ENCODE measurements around the gene COL11A2. TPM values are rescaled to one million over a fixed set of nuclear protein-coding genes. Genes with fewer than 3 reads are reported as not detected.

COL11A2 gene
- total RNA-seq, 2 donors from 2014 or later, result 0.52 to 0.89 TPM

DNA sequence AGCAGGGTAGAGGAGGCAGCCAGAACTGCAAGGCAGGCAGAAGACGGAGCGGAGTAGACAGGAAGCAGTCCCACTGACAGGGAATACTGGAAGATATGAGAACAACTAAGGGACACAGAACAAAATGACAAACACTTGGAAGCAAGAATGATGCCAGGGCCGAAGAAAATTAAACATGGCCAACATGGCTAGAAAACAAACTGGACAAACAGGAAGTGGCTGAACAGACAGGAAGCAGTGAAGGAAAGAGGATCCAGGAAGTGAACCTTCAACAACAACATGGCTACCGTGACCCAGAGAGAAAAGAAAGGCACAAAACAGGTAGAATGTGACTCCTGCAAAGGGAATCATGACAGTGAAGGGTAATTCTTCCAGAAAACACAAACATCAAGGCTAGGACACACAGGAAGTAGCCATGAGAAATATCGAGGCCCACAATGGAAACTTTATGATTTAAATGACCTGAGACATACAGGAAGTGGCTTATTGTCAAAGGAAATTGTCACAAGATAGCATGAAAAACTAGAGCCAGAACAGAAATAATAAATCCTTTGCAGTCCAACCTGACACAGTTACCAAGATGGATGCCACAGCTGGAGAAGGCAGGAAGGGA, 9.1 kb downstream of the COL11A2 start:
- no peak for DNase-seq
- H3K27ac Mint-ChIP-seq, result peak overlapping the region; percentile 0

DNA sequence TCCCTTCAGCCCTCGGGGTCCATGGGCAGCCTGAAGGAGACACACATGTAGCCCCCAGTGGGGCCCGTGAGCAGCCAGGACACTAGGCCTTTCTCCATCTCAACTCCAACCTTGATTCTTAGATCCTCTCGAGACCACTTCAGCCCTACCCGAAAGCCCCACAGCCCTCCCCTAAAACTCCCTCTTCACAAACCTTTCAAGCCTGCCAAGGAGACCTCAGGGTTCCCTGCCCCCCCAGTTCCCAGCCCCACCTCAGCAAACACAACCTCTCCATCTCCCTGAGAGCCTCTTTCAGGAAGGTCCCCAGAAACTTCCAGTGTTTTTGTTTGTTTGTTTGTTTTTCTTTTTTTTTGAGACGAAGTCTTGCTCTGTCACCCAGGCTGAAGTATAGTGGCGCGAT, 11.1 kb downstream of the COL11A2 start:
- H3K4me1 Mint-ChIP-seq, result peaks cover 25% of the 10 kb centered on the region
- H3K4me3 Mint-ChIP-seq, result no peak overlapping the region
- ATAC-seq (no peak), DNase-seq (no peak)
- peak overlapping the region; percentile 44 for H3K27ac Mint-ChIP-seq
- peaks cover 4% of the 10 kb centered on the region for H3K36me3 Mint-ChIP-seq (ENCODE audit: low read depth)
- H3K9me3 ChIP-seq (ENCODE audit: control insufficient read depth, low read length, poor library complexity, severe bottlenecking), result no peaks in the 10 kb centered on the region
- H3K27me3 Mint-ChIP-seq, result peaks cover 24% of the 10 kb centered on the region

More for the DNA sequence above, 9.1 kb downstream of the COL11A2 start:
- no peaks in the 10 kb centered on the region for H3K9me3 ChIP-seq (ENCODE audit: control insufficient read depth, low read length, poor library complexity, severe bottlenecking)
- ATAC-seq, result no peak
- Mint-ChIP-seq H3K4me3 (peak overlapping the region; percentile 50), H3K36me3 (ENCODE audit: low read depth) (peaks cover 9% of the 10 kb centered on the region), H3K27me3 (peaks cover 14% of the 10 kb centered on the region), H3K4me1 (peaks cover 26% of the 10 kb centered on the region)

DNA sequence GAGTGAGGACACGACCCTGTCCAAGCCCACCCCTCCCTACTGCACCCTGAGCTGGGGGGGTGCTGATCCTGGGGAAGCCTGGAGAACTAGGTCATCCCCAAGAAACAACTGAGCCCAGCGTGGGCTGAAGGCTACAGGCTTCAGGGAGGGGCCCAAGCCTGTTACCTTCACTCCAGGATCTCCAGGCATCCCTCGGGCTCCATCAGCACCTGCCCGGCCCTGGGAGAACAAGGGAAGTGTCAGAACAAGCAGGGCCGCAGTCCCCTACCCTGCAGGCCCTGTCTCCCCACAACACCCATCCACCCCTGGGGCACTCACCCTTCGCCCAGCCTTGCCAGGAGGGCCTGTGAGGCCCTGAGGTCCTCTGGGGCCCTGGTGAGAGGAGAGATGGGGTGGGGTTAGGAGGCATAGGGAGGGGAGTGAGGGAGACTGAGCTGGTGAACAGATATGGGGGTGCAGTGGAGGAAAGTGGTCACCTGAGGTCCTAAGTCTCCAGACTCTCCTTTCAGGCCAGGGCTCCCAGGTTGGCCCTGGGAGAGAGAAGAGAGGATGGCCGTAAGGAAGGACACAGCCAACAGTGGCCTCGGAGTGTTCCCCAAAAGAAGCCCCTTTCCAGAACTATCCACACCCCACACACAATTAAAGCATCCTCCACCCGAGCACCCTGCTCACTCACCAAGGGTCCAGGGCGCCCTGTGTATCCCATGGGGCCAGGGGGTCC, 13.4 kb downstream of the COL11A2 start:
- no peaks in the 10 kb centered on the region for H3K9me3 ChIP-seq (ENCODE audit: control insufficient read depth, low read length, poor library complexity, severe bottlenecking)
- DNase-seq (no peak), ATAC-seq (no peak)
- Mint-ChIP-seq H3K27ac (no peak overlapping the region), H3K4me1 (peaks cover 18% of the 10 kb centered on the region), H3K4me3 (no peak overlapping the region), H3K27me3 (peaks cover 43% of the 10 kb centered on the region), H3K36me3 (ENCODE audit: low read depth) (peaks cover 4% of the 10 kb centered on the region)

DNA sequence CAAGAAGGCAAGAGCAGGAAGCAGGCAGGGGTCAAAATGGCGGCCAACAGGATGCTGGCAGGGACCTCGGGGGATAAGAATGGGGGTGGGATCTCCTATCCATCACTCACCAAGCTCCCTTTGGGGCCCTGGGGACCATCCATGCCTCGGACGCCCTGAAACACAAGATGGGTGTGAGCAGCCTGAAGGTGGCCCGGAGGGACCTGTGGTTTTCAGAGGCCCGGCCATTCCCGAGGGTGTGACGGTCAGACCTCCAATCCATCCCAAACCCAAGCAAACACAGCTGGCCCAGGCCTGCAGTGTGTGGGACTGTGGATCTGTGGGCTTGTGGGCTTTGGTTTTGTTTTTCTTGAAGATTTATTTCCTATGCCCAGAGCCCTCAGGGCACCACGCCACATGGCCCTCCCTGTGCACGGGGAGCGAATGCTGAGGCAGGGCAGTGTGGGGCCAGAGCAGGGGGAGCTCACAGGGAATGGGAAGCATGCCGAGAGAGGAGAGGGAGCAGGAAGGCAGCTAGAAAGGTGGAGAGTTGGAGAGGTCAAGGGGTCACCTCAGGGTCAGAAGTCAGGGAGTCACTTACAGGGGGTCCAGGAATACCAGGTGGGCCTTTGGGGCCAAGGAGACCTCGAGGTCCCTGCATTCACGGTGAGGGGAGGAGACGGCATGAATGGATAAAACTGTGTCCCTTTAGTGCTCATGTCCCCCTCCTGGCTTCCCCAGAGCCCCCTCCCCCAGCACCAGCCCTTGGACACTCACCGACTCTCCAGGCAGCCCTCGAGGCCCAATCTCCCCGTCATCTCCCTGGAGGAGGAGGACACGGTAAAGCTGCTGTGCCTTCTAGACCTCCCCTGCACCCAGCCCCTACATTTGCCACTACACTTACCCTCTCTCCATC, 14.5 kb downstream of the COL11A2 start:
- no peak for DNase-seq
- no peak for ATAC-seq
- Mint-ChIP-seq H3K27ac (peak overlapping the region; percentile 34), H3K36me3 (ENCODE audit: low read depth) (peaks cover 4% of the 10 kb centered on the region), H3K4me3 (no peak overlapping the region), H3K4me1 (peaks cover 8% of the 10 kb centered on the region), H3K27me3 (peaks cover 45% of the 10 kb centered on the region)
- H3K9me3 ChIP-seq (ENCODE audit: control insufficient read depth, low read length, poor library complexity, severe bottlenecking), result no peaks in the 10 kb centered on the region

DNA sequence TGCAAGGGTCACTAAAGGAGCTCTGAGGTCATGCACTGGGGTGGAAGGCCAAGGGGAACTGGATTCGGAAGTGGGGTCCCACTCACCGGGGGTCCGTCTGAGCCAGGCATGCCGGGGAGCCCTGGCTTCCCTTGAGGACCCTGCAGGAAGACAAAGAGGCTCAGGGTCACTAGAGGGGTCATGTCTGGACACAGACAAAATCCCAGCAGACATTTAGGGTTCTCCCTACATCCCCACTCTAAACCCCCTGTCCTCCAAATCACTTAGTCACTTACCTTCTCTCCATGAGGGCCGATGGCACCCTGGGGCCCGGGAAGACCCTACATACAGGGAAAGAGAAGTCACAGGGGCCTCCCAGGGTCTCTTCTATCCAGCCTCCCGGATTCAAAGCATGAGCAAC, 15.4 kb downstream of the COL11A2 start:
- Mint-ChIP-seq H3K36me3 (ENCODE audit: low read depth) (peaks cover 4% of the 10 kb centered on the region), H3K4me3 (no peak overlapping the region), H3K27me3 (peaks cover 49% of the 10 kb centered on the region), H3K4me1 (peaks cover 9% of the 10 kb centered on the region), H3K27ac (peak overlapping the region; percentile 34)
- ATAC-seq (no peak), DNase-seq (no peak)
- H3K9me3 ChIP-seq (ENCODE audit: control insufficient read depth, low read length, poor library complexity, severe bottlenecking), result no peaks in the 10 kb centered on the region

DNA sequence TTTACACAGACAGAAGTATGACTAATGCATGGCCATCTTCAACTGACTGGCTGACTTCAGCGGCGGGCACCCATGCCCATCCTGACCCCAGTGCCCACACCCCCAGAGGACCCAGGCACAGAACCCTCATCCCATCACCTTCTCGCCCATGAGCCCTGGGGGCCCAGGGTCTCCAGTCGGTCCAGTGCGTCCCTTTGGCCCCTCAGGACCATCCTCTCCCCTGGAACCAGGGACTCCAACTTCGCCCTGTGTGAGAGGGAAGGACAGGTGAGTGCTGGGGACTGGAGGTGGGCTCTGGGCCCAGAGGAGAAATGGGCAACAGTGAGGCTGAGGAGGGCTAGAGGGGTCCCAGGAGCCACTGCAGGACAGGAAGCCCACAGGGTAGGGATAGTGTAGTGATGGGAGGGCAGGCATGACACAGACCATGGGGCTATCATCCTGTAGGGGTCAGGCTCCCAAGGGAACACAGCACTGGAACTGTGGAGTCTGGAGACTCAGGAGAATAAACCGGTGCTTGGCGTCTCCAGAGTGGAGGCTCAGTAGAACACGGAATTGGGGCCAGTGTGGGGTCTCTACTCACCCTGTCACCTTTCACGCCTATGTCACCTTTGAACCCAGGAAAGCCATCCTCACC, 16.7 kb downstream of the COL11A2 start:
- Mint-ChIP-seq H3K36me3 (ENCODE audit: low read depth) (peaks cover 4% of the 10 kb centered on the region), H3K27ac (no peak overlapping the region), H3K4me3 (no peak overlapping the region), H3K27me3 (peaks cover 49% of the 10 kb centered on the region), H3K4me1 (peaks cover 11% of the 10 kb centered on the region)
- no peaks in the 10 kb centered on the region for H3K9me3 ChIP-seq (ENCODE audit: control insufficient read depth, low read length, poor library complexity, severe bottlenecking)
- DNase-seq (no peak), ATAC-seq (no peak)

DNA sequence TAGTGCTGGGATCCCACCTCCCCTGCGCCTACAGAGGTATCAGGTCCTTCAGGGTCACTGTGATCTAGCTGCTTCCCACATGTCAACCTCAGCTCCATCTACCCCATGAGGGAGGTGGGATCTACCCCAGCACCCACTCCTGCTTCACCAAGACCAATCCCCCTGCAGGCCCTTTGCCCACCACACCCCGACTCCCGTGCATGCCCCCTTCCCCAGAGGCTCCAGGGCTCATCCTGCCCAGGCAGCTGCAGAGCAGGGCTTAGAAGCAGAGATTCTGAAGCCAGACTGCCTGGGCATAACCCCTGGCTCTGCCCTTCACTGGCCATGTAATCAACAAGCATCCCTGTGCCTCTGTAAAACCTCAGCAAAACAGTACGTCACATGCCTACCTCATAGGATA, 17.5 kb downstream of the COL11A2 start:
- DNase-seq (no peak), ATAC-seq (no peak)
- H3K27me3 Mint-ChIP-seq, result peaks cover 49% of the 10 kb centered on the region
- H3K4me3 Mint-ChIP-seq, result no peak overlapping the region
- peaks cover 4% of the 10 kb centered on the region for H3K36me3 Mint-ChIP-seq (ENCODE audit: low read depth)
- H3K27ac Mint-ChIP-seq, result no peak overlapping the region
- H3K9me3 ChIP-seq (ENCODE audit: control insufficient read depth, low read length, poor library complexity, severe bottlenecking), result no peaks in the 10 kb centered on the region
- H3K4me1 Mint-ChIP-seq, result peaks cover 11% of the 10 kb centered on the region

DNA sequence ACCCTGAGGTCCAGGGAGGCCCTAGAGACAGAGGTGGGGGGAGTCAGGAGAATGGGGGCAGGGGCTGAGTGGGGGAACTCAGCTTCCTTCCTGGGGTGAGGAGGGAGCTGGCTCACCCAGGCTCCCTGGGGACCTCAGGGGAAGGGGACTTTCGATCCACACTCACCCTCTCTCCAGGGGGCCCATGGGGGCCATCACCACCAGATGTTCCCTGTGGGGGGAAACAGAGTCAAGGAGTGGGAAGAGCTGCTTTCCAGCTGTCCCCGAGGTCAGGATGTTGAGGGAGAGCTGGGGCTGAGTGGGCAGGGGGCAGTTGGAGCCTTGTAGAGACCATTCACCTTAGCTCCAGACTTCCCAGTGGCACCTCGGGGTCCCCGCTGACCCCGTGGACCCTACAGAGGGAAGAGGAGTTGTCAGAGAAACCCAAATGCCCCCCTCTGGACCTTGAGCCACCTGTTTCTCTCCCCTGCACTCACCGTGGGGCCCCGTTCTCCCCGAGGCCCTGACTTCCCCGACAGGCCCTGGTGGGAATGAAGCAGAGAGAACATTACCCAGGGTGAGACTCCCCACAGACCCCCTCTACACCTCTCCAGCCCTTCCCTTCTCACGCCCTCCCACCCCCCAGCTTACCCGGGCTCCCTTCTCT, 18.6 kb downstream of the COL11A2 start:
- peaks cover 4% of the 10 kb centered on the region for H3K36me3 Mint-ChIP-seq (ENCODE audit: low read depth)
- peaks cover 11% of the 10 kb centered on the region for H3K4me1 Mint-ChIP-seq
- ATAC-seq (no peak), DNase-seq (no peak)
- H3K4me3 Mint-ChIP-seq, result no peak overlapping the region
- H3K27me3 Mint-ChIP-seq, result peaks cover 48% of the 10 kb centered on the region
- H3K27ac Mint-ChIP-seq, result no peak overlapping the region
- no peaks in the 10 kb centered on the region for H3K9me3 ChIP-seq (ENCODE audit: control insufficient read depth, low read length, poor library complexity, severe bottlenecking)

DNA sequence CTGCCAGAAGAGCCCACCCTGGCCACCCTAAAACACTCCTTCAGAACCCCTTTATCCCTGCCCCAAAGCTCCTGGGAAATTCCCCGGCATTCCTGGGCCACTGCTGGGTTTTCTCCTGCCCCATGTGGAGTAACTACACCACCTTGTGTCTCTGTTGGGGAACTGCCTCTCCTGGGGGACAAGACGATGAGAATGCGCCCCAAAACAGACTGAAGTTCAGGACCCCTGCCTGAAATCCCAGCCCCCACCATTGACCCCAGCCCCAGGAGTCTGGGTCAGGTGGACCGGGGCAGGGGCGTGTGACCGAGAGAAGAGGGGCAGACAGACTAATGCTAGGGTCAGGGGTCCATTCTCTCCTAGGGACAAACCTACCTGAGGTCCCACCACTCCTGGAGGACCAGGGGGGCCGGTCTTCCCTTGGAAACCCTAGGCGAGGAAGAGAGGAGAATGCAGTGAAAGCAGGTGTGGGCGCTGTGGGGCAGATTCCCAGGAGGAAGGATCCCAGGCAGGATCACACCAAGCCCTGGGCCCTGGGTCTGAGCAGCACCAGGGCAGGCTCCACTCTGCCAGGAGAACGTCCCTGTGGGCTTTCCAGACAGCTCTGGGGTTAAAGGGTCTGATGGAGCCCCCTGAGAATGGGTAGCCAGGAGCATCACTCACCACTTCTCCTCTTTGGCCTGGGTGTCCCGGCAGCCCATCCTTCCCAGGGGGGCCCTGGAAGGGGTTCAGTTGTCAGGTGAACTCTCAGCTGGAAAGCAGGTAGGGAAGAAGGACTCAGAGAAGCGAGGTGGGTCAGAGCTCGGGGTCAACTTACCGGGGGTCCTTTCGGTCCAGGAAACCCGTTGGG, 19.4 kb downstream of the COL11A2 start:
- ATAC-seq (peak; percentile 40), DNase-seq (no peak)
- peaks cover 6% of the 10 kb centered on the region for H3K4me1 Mint-ChIP-seq
- H3K36me3 Mint-ChIP-seq (ENCODE audit: low read depth), result no peaks in the 10 kb centered on the region
- H3K27me3 Mint-ChIP-seq, result peaks cover 40% of the 10 kb centered on the region
- no peaks in the 10 kb centered on the region for H3K9me3 ChIP-seq (ENCODE audit: control insufficient read depth, low read length, poor library complexity, severe bottlenecking)
- no peak overlapping the region for H3K27ac Mint-ChIP-seq
- H3K4me3 Mint-ChIP-seq, result no peak overlapping the region

DNA sequence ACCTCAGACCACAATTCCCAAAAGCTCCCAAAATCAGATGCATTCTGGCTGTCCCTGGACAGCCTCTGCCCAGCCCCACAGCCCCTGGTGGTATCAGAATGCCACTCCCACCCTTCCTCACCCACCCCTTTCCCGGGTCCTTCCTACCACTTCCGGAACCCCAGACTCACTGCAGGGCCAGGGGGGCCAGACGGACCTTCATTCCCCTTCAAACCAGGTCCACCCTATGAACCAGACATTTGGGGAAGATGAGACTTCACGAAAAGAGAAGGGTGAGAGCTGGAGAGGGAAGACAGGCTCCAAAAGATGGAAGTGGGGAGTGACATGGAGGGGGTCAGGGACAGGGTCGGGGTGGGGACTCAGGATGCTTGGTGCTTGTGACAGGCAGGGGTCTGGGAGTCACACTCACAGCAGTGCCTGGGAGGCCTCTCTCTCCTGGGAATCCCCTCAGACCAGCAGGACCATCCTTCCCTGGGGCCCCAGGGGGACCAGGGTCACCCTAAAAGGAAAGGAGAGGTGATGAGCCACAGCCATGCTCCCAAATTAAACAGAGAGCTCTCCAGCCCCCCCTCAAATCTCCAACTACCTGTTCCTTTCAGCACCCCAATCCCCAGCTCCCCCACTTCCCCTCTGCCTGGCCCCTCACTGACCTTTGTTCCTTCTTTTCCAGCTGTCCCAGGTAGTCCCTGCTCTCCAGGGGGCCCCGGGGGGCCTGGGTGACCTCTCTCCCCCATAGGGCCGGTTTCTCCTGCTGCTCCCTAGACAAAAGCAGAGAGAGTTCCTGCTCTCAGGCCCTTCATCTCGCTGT, 20.2 kb downstream of the COL11A2 start:
- ATAC-seq (no peak), DNase-seq (no peak)
- H3K9me3 ChIP-seq (ENCODE audit: control insufficient read depth, low read length, poor library complexity, severe bottlenecking), result no peaks in the 10 kb centered on the region
- Mint-ChIP-seq H3K4me3 (no peak overlapping the region), H3K36me3 (ENCODE audit: low read depth) (no peaks in the 10 kb centered on the region), H3K27me3 (peaks cover 32% of the 10 kb centered on the region), H3K27ac (no peak overlapping the region), H3K4me1 (peaks cover 6% of the 10 kb centered on the region)

DNA sequence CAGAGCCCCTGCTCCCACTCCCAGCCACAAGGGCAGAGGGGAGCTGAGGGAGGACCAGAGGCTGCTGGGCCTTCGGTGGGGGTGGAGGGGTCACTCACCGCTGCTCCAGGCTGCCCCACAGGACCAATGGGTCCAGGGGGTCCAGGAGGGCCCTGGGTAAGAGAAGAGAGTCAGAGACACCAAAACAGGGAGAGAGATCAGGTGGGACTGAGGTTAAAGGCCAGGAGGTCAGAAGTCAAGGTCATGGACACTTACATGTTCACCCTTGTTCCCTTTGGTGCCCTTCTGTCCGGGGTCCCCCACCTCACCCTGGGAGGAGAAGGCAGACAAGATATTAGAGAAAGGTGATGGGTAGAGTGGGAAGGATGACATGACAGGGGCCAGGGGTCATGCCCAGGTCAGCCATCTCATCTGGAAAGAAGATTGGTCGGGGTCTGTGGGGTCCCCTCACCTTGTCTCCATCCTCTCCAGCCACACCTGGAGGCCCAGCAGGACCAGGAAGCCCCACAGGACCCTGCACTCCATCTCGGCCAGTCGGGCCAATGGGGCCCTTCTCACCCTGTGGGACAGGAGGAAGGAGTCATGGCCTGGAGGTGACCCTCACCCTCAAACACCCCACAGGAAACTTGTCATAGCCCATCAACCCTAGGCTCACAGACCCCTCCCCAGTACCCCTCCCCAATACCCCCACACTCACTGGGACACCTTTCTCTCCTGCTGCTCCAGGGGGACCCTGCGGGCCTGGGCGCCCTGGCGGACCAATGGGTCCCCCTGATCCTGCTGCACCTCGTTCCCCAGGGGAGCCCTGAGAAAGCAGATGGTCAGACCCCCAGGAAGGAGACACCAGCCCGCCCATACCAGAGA, 21.0 kb downstream of the COL11A2 start:
- no peaks in the 10 kb centered on the region for H3K9me3 ChIP-seq (ENCODE audit: control insufficient read depth, low read length, poor library complexity, severe bottlenecking)
- no peak for DNase-seq
- Mint-ChIP-seq H3K27ac (no peak overlapping the region), H3K36me3 (ENCODE audit: low read depth) (no peaks in the 10 kb centered on the region), H3K27me3 (peaks cover 27% of the 10 kb centered on the region), H3K4me1 (peaks cover 6% of the 10 kb centered on the region), H3K4me3 (no peak overlapping the region)
- ATAC-seq, result no peak
